AG08396 (cell line): Measurements from ENCODE around the gene SNX10.

Experiments
- DNase-seq: peaks from one replicate; pipeline ENCODE4 v3.0.0; 2012; ENCODE audit warnings: low spot score, mixed read lengths

Gene SNX10

DNA sequence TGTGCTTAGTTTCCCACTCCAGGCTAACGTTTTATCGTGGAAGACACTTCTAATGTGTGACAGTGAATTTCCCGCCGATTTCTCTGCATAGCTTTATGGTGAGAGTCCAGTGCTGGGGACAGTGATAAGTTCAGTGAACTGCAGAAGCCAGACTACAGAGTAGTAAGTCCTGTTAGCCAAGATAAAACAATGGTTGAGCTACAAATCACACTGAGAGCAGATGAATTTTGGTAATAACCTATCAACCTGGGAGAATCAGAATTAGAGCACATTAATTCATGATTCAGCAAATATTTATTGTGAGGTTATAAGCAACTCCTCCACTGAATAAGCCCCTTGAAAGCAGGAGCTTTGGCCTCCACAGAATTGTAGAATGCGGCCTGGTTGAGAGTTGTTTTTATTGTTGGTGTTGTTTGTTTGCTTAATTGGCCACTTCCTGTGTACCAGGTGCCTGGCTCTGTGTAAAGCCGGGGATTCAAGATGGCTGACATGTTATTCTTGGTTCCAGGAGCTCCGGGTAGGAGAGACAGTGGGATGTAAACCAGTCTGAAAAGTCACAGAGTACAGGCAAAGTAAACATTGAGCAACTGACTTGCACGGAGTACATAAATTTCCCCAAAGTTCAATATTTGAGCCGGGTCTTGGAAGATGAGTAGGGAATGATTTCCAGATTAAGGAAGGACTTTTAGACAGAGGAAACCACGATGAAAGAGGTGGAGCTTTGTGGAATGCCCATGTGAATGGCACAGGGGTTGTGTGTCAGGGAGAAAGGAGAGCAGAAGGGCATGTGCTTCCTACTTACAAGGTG, 112.7 kb downstream of the SNX10 start:
- DNase-seq, result no peak

DNA sequence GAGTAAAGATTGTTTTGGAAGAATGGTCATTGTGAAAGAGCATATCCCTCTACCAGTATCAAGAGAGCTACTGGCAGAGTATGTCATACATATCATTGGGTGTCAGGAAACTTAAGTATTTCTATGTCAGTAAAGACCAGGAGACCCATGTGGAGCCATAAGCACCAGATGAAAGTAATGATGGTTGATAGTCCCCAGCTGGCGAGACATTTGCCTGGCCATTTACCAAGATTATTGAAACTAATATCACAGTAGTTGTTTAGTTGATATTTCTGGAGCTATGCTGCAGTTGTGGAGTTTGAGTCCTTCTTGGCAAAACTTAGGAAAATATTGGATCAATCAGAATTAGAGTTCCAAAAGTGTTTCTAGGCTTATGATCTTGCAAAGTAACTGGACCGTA, 114.8 kb downstream of the SNX10 start:
- DNase-seq, result no peak

- no peak for DNase-seq
Measured at GRCh38 chr7:26409661-26410547, 118.2 kb downstream of the SNX10 start.

DNA sequence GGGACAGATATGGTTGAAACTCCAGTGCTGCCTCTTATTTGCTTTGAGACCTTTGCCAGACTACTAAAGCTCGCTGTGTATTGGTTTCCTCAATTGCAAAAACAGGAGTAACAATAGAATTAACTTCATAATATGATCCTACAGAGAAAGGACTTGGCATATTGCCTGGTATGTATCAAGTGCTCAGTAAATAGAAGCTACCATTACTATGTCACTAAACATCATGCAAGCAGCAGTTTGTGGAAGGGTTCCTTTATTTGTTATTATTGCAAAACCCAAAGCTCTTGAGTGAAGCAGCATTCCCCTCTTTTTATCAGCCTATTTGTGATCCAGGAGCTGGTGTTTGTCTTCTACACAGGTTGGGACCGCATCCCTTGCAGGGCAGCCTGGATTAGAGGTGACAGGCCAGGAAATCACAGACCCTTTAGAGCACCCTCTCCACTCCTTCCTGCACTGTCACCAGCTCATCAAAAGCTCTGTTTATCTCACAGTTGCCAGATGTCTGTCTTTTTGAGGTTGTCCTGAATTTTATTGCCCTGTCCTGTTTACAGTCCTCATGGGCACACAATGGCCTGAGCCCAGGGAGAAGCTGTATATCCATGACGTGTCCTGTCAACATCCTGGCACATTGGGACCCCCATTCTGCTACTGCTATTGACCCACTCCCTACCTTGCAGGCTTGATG, 121.5 kb downstream of the SNX10 start:
- no peak for DNase-seq

- DNase-seq, result no peak
Measured at GRCh38 chr7:26416004-26416403, 124.3 kb downstream of the SNX10 start.

GRCh38 chr7:26417911-26418413, 126.3 kb downstream of the SNX10 start:
- no peak for DNase-seq

DNA sequence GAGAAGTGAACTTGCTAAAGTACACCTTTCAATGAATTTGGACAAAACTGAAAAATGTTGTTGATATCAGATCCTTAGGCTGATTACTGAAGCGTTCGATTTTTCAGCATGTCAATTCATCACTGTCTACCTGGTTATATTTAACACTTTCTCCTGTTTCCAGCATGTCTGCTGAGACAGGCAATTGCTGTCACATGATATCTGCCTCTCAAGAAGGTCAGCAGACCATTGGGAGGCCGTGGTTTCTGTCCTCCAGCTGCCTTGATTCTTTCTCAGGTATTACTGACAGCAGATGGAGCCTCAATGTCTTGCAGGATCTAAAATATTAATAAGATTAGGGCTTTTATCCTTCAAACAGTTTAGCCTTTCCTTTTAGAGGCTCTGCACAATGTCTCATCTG, 127.5 kb downstream of the SNX10 start:
- no peak for DNase-seq

- no peak for DNase-seq
Measured at GRCh38 chr7:26420422-26421019, 128.9 kb downstream of the SNX10 start.

- DNase-seq, result no peak
Measured at GRCh38 chr7:26422761-26423160, 131.1 kb downstream of the SNX10 start.

DNA sequence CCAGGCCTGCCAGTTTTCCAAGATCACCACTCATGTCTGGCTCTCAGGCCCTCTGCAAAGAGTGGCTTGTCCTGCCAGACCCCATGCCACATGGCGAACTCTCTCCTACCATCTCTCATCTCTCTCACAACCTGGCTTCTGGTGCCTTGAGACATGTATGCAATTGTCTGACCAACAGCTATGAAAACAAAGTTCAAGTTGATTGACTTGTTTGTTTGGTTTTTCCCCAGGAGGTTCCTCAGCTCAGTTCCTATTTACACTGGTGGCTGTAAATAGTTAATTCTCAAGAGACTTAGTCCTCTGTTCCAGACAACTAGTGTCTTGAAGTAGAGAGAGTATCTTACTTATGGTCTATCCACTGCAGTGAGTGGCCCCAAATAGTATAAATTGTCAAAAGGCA, 131.8 kb downstream of the SNX10 start:
- no peak for DNase-seq
